Brain pericyte (primary cell): ENCODE measurements around the gene PAX7.

Experiments used
- DNase-seq: peaks from one replicate; pipeline ENCODE4 v3.0.0-alpha.2; 2012; ENCODE audit warnings: low read depth, low spot score

The PAX7 gene

GRCh38 chr1:18618546-18619466, 11.8 kb upstream of the PAX7 start:
- DNase-seq: no peak

DNA sequence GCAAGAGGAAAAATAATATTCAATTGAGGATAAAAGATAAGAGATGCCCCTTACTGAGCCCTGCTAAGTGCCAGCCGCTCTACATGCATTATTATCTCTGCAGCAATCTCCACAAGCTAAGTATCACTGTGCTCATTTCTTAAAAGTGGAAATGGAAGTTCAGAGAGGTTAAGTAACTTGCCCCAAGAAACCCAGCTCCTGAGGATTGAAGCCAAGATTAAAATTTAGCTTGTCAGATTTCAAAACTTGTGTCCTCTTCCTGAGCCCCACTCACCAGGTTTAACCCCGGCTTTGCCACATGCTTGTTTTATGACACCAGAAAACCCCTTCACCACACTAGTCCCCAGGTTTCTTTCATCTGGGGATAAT, 11.2 kb upstream of the PAX7 start:
- no peak for DNase-seq

GRCh38 chr1:18628511-18628910, 2.1 kb upstream of the PAX7 start:
- DNase-seq: no peak

DNA sequence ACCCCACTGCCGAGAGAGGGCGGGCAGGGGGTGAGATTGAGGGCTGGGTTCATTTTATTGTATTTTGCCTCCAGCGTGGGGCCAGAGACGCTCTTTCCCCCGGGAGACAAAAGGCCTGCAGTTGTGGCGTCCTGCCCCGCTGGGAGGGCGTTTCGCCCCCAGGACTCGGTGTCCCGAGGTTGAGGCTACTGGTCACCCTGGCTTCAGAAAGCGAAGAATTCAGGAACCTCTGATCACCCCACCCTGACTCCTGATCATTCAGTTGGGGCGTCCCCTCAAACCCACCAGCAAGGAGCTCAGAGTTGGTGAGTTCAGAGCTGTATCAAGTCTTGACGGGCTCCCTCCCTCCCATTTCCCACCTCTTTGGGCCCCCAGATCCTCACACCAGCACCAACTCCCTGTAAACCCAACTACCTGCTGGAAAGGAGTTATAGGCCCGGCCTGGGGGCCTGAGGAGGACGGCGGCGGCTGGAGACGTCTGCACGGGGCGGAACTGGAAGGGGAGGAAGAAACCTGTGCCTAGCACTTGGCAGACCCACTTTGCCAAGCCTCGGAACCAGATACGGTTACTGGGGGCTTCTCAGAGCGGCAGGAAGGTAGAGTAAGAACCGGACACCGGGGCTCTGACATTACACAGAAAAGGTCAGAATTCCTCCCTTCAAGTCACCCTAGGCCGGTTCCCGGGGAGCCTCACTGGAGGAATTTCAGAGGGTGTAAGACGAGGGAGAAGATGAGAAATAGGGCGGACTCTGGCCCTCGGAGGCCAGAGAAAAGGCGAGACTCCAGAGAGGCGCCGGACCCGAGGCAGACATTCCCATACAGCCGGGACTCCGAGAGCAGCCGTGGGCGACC, 761 bp upstream of the PAX7 start:
- no peak for DNase-seq

- DNase-seq: no peak
These were observed 1.0 kb downstream of the PAX7 start for GRCh38 chr1:18631496-18632217.

DNA sequence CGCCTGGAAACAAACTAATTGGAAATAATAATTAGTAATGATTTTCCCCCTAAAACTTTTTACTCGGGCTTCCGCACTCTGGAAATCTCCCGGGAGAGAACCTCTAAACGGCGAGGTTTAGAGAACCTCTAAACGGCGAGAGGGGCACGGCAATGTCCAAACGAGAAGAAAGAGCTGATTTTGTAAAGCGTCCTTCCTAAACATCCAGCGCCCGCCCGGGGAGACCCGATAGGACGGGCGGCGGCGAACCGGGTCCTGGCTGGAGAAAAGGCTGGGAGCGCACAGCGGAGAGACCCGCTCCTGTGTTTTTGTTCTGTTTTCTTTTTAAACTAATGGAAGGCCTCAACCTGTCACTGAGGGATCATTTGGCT, 1.6 kb downstream of the PAX7 start:
- DNase-seq: no peak

DNA sequence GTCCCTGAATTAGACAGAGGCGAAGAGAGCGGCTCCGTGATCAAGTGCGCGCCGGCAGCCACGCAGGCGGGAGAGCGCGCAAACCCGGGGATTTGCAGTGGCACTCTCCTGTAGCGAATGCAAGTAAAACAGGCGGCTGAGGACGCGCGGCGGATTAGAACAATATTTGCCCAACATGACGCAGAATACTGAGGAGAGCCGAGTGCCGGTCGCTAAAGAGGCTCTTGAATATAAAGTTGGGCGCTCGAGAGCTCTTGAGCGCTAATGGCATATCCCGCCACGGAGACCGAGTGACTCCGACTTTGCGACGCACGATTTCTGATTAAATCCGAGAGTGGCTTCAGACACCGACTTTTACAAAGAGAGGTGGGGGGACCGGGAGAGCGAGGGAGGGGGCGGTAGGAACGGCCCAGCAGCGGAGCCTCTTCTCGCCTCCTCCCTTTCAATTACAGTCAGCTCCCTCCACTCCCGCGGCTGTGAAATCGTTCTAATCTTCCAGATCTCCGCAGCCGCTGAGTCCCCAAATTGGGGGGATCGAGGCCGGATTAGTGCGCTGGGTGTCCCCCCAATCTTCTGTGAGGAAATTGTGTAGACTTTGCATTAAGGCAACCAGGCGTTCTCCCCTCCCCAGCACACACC, 2.3 kb downstream of the PAX7 start:
- no peak for DNase-seq

GRCh38 chr1:18633422-18634155, 2.9 kb downstream of the PAX7 start:
- no peak for DNase-seq

DNA sequence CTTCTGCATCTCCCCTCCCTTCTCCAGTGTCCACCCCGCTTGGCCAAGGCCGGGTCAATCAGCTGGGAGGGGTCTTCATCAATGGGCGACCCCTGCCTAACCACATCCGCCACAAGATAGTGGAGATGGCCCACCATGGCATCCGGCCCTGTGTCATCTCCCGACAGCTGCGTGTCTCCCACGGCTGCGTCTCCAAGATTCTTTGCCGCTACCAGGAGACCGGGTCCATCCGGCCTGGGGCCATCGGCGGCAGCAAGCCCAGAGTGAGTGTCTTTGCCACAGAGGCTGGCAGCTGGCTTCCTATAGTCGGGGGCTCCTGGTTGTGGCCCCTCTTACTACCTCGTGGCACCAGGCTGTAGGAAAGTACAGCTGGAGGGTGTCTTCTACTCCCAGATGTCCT, 3.6 kb downstream of the PAX7 start:
- no peak for DNase-seq

- DNase-seq: no peak
These were observed 4.5 kb downstream of the PAX7 start for GRCh38 chr1:18635070-18635577.

DNA sequence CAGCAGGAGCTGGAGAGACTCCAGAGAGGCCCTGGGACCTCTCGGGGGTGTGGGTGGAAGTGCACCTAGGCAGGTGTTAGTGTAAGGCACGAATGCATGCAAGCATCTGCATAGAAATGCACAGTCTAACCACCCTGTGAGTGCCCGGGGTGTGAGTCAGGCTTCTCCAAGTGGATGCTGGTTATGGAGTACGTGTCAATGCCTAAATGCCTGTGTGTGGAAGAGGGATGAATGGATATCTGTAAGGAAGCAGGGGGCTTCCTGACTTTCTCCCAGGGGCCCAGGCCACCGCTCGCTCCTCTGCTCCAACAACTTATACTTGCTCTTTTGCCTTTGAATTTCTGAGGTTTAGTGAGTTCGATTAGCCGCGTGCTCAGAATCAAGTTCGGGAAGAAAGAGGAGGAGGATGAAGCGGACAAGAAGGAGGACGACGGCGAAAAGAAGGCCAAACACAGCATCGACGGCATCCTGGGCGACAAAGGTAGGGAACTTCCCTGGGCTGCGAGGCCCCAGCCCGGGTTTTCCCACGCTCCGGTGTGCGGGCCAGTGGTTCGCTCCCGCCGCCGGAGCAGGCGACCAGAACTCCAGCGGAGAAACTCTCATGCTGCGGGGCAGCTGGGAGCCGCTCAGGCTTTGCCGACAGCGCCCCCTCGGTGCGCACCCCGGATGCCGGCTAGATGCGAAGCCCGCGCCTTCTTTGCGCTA, 5.4 kb downstream of the PAX7 start:
- no peak for DNase-seq

DNA sequence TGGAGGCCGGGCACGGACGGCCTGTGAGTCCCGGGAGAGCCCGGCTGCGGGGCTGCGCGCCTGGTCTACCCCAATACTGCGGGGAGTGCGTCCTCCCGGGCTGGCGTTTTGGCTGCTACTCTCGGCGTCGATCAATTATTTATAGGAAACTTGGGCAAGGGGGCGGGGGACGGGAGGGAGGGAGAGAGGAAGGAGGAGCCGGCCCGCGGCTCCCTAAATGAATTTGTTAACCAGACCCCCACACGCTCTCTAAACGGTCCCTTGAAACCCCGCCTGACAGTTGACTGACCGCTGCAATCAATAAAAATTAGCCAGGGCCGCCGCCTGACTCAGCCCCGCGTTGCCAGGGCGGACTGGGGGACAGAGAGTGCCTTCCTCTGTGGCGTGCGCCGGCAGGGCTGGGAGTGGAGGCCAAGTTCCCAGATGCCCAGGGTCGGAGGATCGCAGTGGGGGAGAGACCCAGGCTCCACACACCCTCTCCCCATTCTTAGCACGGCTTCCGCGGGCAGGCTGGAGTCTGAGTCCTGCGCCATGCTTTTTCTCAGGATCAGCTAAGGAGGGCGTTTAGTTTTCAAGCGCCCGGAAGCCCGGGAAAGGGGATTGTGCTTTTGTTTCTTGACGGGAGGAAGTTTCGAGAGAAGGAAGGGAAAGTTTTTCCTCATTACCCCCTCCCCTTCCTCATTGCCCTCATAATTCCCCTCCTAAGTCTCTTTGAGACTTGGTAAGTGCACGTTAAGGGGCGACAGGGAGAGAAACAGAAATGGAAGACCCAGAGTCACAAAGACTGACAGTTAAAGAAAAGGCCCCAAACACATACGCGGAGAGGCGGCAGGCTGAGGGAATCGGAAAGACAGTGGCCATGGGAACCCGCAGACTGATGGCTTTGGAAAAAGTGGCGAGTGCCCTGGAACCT, 6.2 kb downstream of the PAX7 start:
- DNase-seq: no peak

- no peak for DNase-seq
These were observed 6.9 kb downstream of the PAX7 start for GRCh38 chr1:18637511-18637960.

DNA sequence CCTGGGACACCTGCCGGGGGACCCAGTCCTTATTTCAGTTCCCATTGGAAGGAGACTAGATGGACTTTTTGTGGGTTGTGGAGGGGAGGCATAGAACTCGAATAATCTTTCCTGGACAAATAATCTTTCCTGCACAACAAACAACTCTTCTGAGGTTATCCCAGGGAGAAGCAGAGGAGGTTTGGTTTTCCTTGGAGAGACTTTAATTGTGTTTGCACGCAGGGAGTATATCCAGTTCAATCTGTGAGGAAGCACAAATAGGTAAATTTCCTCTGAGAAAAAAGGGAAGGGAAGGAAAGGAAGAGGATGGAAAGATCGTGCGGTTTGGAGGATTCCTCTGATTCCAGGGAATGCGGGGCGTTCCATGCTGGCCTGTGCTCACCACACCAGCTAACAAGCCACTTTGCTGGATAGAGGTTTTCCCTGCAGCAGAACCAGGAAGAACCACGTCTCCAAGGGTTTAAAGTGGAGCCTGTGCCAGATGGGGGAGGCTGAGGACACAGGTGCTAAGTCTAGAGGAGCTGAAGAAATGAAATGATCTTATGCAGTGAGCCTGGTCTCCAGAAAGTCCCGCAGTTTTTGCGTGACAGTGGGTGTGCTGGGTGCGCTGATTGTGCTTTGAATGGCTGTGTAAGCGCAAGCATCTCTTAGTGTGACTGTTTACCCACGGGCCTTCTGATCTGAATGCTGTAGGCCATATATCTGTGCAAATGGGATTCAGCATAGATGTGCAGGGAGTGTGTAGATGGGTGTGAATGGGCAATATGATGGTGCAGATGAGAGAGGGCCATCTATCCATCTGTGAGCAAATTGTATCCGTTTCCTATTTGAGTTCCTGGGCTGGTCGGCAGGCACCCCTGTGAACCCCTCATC, 7.6 kb downstream of the PAX7 start:
- DNase-seq: no peak

GRCh38 chr1:18638835-18639364, 8.3 kb downstream of the PAX7 start:
- DNase-seq: no peak

- DNase-seq: no peak
These were observed 8.9 kb downstream of the PAX7 start for GRCh38 chr1:18639368-18640055.
